Measurements from ENCODE around the gene TPRKB. TPM values are rescaled to one million over a fixed set of nuclear protein-coding genes. Genes with fewer than 3 reads are reported as not detected.
A peak's percentile ranks its signal among the peaks of the same experiment; 100 is the strongest.
"Not testable (repeated sequence)": the region's sequence is repeated elsewhere in the genome, so short reads cannot be mapped to it uniquely, and the experiment has no call there.

Gene TPRKB
- polyA plus RNA-seq, 1 donor (not counting 4 experiments of a cell fraction or from before 2014, with no cell fraction given), result 58.4 TPM

- FAIRE-seq; dilution Hi-C loops (cut with MboI; ENCODE audit: extremely low pct_ligation_motif_present, low sequenced_read_pairs); H3K9me3 ChIP-seq (ENCODE audit: control insufficient read depth, low read depth, low read length); H3K36me3 ChIP-seq (ENCODE audit: control insufficient read depth in 2 of 2, extremely low read depth in 1 of 2, insufficient read depth in 2 of 2, low read length in 2 of 2); H3K9ac ChIP-seq (ENCODE audit: control insufficient read depth, extremely low read depth, insufficient read depth, low read length); H3K4me3 ChIP-seq (ENCODE audit: control insufficient read depth in 2 of 3, extremely low read depth in 1 of 3, insufficient read depth in 2 of 3, low read depth in 1 of 3, low read length in 3 of 3); H3K79me2 ChIP-seq (ENCODE audit: control insufficient read depth, insufficient read depth, low read length); H3K4me2 ChIP-seq (ENCODE audit: control insufficient read depth, extremely low read depth, insufficient read depth, low read depth, low read length); H3K27ac ChIP-seq (ENCODE audit: control insufficient read depth, insufficient read depth, low read length); H3K27me3 ChIP-seq (ENCODE audit: control insufficient read depth, extremely low read depth, insufficient read depth, low read length); H3K9me1 ChIP-seq (ENCODE audit: control insufficient read depth, extremely low read depth, insufficient read depth, low read length); H2AFZ ChIP-seq (ENCODE audit: control insufficient read depth, low read length); H4K20me1 ChIP-seq (ENCODE audit: control insufficient read depth, extremely low read depth, insufficient read depth, low read length); DNase-seq (ENCODE audit: low read depth, low spot score); H3K4me1 ChIP-seq (ENCODE audit: control insufficient read depth, extremely low read depth, insufficient read depth, low read length): not testable (repeated sequence)
- TF ChIP-seq CTCF (optimal IDR thresholded peaks at IDR 0.05 in 1 of 3, IDR thresholded peaks at IDR 0.05 in 1 of 3, conservative IDR thresholded peaks at IDR 0.05 in 1 of 3; ENCODE audit: extremely low read depth in 1 of 3, insufficient read depth in 2 of 3, low read length in 3 of 3), result peak; percentile 42 to 60 (median 46)
Measured at GRCh38 chr2:73679951-73680571, 57.1 kb downstream of the TPRKB start.

Other genes with a start within 250 kb of the TPRKB start
- not detected in 3 replicates for gene NAT8, start 94.9 kb downstream of the TPRKB start, polyA plus RNA-seq
- 65.6 to 83.7 TPM (median 69.1 TPM) in 3 replicates for gene DUSP11, start 42.8 kb upstream of the TPRKB start, polyA plus RNA-seq
- gene C2orf78, start 46.8 kb upstream of the TPRKB start, polyA plus RNA-seq, result not detected in 3 replicates
- gene STAMBP, start 91.6 kb upstream of the TPRKB start, polyA plus RNA-seq, result 86.5 to 120 TPM (median 95.4 TPM) in 3 replicates
- 0.12 to 0.18 TPM in 2 of 3 replicates, not detected in the other for gene ACTG2, start 155.7 kb upstream of the TPRKB start, polyA plus RNA-seq
- 76.4 to 106 TPM (median 102 TPM) in 3 replicates for gene DGUOK, start 189.5 kb upstream of the TPRKB start, polyA plus RNA-seq
- 1.8 to 3.2 TPM (median 2.9 TPM) in 3 replicates for gene TET3, start 247.6 kb upstream of the TPRKB start, polyA plus RNA-seq